K562 (cell line): ENCODE data around the gene TEAD4. TPM values are rescaled to one million over a fixed set of nuclear protein-coding genes. Genes with fewer than 3 reads are reported as not detected.

ENCODE experiments used
- ATAC-seq: fragments of 200-7000 bp; cut with Tn5 transposase; 3 replicates; pipeline ENCODE4 v1.9.1; 2020; ENCODE audit warnings: moderate library complexity
- BruUV-seq: library from RNA; stranded (reverse); fragments of 400-500 nt; replicated peaks from 2 replicates; lab custom pipeline; 2021; lab: Mats Ljungman, UMichigan
- CTCF ChIA-PET: fragments of 300-600 bp; formaldehyde crosslinking; extraction: SDS; loops from one replicate; lab custom pipeline; 2021; ENCODE audit warnings: low intra/inter-chr PET ratio; lab: Yijun Ruan, JAX
- POLR2A ChIA-PET: fragments of 300-600, 350-650 bp; sonication (Branson Sonifier 250); formaldehyde crosslinking; extraction: SDS; loops from one replicate; lab custom pipeline; 2021; ENCODE audit warnings: antibody characterized with exemption, inconsistent platforms; lab: Yijun Ruan, JAX
- DNase-seq, 4 experiments: peaks; one replicate each; pipeline versions ENCODE4 v3.0.0 to v3.0.0-alpha.2; 2011 to 2018; ENCODE audit warnings: low spot score in 3 of 4, mixed read lengths in 3 of 4; ENCODE audit errors: extremely low read depth in 1 of 4
- FAIRE-seq: peaks from 2 replicates; lab custom pipeline; 2011; peaks lifted over from hg19 to GRCh38; lab: Jason Lieb, UNC
- H2AFZ ChIP-seq: 2 replicates; pipeline ENCODE4 v1.6.0; 2011; ENCODE audit warnings: low read depth, low read length, control low read depth, inconsistent platforms
- H3K27ac ChIP-seq: fragments of 200-600 bp; 3 replicates; pipeline ENCODE4 v1.8.0; 2011; ENCODE audit warnings: low read depth, mild to moderate bottlenecking, control low read depth, inconsistent platforms, low read length, moderate library complexity, mixed read lengths; ENCODE audit errors: extremely low read depth
- H3K27me3 ChIP-seq, 2 experiments: fragments of 300-600 bp in 1 of 2; 2 replicates in 1 of 2; 3 replicates in 1 of 2; pipeline versions ENCODE4 v1.6.0 to v1.8.0; 2011; ENCODE audit warnings: inconsistent platforms in 2 of 2, low read length in 2 of 2, mild to moderate bottlenecking in 1 of 2, mixed read lengths in 1 of 2, moderate library complexity in 1 of 2; ENCODE audit not compliant: control insufficient read depth in 2 of 2, insufficient read depth in 2 of 2
- H3K36me3 ChIP-seq: fragments of 300-600 bp; 3 replicates; pipeline ENCODE4 v1.8.0; 2011; ENCODE audit warnings: mild to moderate bottlenecking, low read length, inconsistent platforms; ENCODE audit not compliant: control insufficient read depth, insufficient read depth
- H3K4me1 ChIP-seq, 2 experiments: fragments of 200-600 bp in 1 of 2; replicated peaks in 1 of 2; 2 replicates in 1 of 2; 3 replicates in 1 of 2; pipeline versions ENCODE4 v1.5.1 to v1.8.0; 2011; ENCODE audit warnings: inconsistent platforms in 2 of 2, low read length in 2 of 2, mild to moderate bottlenecking in 1 of 2, mixed read lengths in 1 of 2, moderate library complexity in 1 of 2; ENCODE audit not compliant: control insufficient read depth in 2 of 2, insufficient read depth in 2 of 2
- H3K4me2 ChIP-seq: 2 replicates; pipeline ENCODE4 v1.6.1; 2011; ENCODE audit warnings: low read length, control low read depth, inconsistent platforms, mixed read lengths; ENCODE audit not compliant: insufficient read depth
- H3K4me3 ChIP-seq: fragments of 200-600 bp; sonication (generic), shearing (Covaris generic); 2 replicates; pipeline ENCODE4 v1.5.1; 2016; ENCODE audit warnings: control low read depth, inconsistent platforms
- H3K79me2 ChIP-seq: fragments of 200-600 bp; 3 replicates; pipeline ENCODE4 v1.8.0; 2011; ENCODE audit warnings: low read length, inconsistent platforms; ENCODE audit not compliant: control insufficient read depth, insufficient read depth
- H3K9ac ChIP-seq, 2 experiments: 2 replicates each; pipeline versions ENCODE4 v1.6.0 to v1.6.1; 2011; ENCODE audit warnings: low read depth in 2 of 2, low read length in 2 of 2, control low read depth in 1 of 2, inconsistent platforms in 1 of 2, mild to moderate bottlenecking in 1 of 2, mixed read lengths in 1 of 2; ENCODE audit not compliant: insufficient read depth in 1 of 2
- H3K9me1 ChIP-seq: one replicate; pipeline ENCODE4 v1.6.0; 2011; ENCODE audit warnings: inconsistent platforms, mild to moderate bottlenecking, low read length, moderate library complexity; ENCODE audit not compliant: control insufficient read depth, insufficient read depth
- H3K9me3 ChIP-seq: replicated peaks from 2 replicates; pipeline ENCODE4 v1.5.1; 2011; ENCODE audit warnings: low read depth, low read length, inconsistent platforms; ENCODE audit not compliant: control insufficient read depth, insufficient read depth
- H4K20me1 ChIP-seq: replicated peaks from 2 replicates; pipeline ENCODE4 v1.6.1; 2011; ENCODE audit warnings: low read length, inconsistent platforms, mixed read lengths; ENCODE audit not compliant: control insufficient read depth, insufficient read depth
- GTF2F1 ChIP-seq: IDR thresholded peaks from 2 replicates; pipeline ENCODE4 v1.6.1; 2011; ENCODE audit warnings: low read depth, low read length, improper control_type of control experiment
- ZNF311 ChIP-seq: fragments of 250-450 bp; sonication (Bioruptor Pico); IDR thresholded peaks from 2 replicates; pipeline ENCODE4 v1.4.0; 2020; ENCODE audit warnings: mild to moderate bottlenecking, moderate library complexity
- ZNF354B ChIP-seq: fragments of 250-450 bp; sonication (Bioruptor Pico); IDR thresholded peaks from 2 replicates; pipeline ENCODE4 v1.4.0; 2020
- WGBS: fragments of 100-300 bp; shearing (Covaris generic); methylation state at CpG from one replicate; pipeline ENCODE4 v1.1.6; 2016; ENCODE audit warnings: low coverage, mixed read lengths; ENCODE audit not compliant: insufficient coverage; ENCODE audit errors: missing lambda C conversion rate; 5-methylcytosine and 5-hydroxymethylcytosine counted together
- in situ Hi-C: fragments of 300-500 bp; cut with MboI; formaldehyde crosslinking; loops from 4 replicates; pipeline ENCODE4 v1.15.0; 2018; ENCODE audit warnings: inconsistent platforms, mixed read lengths
- intact Hi-C: fragments of 100-400 bp; cut with micrococcal nuclease; formaldehyde crosslinking; loops from 2 replicates; pipeline ENCODE4 v1.14.2; 2022
- polyA plus RNA-seq, 8 experiments: library from polyadenylated mRNA; depleted of rRNA in 4 of 8; stranded (reverse) in 5 of 8; unstranded in 3 of 8; fragments of >200 nt; fragmentation: Nextera tagmentation in 2 of 8; fragmentation: Illumina TruSeq in 1 of 8; extraction: Ambion mirVana in 2 of 8; extraction: Trizol in 1 of 8; gene quantifications; 2 replicates each; pipeline versions ENCODE4 v1.2.1 to v1.2.3, GENCODE V29; 2011 to 2014; ENCODE audit warnings: inconsistent platforms in 1 of 8, missing spikeins in 1 of 8
- total RNA-seq, 7 experiments: library from RNA; depleted of rRNA in 6 of 7; stranded (reverse); fragments of >200 nt in 6 of 7; fragmentation: Illumina TruSeq in 2 of 7; extraction: Trizol in 2 of 7; gene quantifications; 2 replicates each; pipeline versions ENCODE4 v1.2.1 to v1.2.3, GENCODE V29; 2011 to 2021; ENCODE audit warnings: low replicate concordance in 1 of 7
- TF ChIP-seq, protein P1 (sequence below): fragments of 450-650 bp; formaldehyde crosslinking; IDR thresholded peaks from 2 replicates; pipeline ENCODE4 v1.4.0; 2020; ENCODE audit warnings: mild to moderate bottlenecking, mixed read lengths
- TF ChIP-seq, protein P2 (sequence below): IDR thresholded peaks from 2 replicates; pipeline ENCODE4 v1.6.1; 2016; ENCODE audit warnings: missing genetic modification characterization, missing compliant biosample characterization
- TF ChIP-seq, protein P3 (sequence below): fragments of 450-650 bp; IDR thresholded peaks from 2 replicates; pipeline ENCODE4 v1.6.1; 2016; ENCODE audit warnings: low read depth

TEAD4 gene
- total and polyA plus RNA-seq, 9 of the 15 experiments (the other 6 are each of a cell fraction or from before 2014, with no cell fraction given): 0.82 to 40.0 (median 17.0) TPM

DNA sequence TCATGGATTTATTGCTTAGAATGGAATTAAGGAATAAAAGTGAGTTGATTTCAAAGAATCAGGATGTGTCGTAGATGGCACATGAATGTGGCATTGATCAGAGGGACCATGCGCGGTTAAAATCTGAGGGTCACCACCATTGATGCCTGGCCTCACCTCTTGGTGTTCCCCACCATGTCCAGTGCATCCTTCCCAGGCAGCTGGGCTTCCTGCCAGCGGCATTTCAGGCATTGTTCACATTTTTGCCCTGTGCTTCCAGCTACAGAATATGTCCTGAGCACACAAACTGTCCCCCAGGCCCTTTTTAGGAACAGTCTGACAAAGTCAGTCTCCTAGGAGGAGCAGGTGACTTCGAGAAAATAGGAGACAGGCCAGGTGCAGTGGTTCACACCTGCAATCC is 76.0 kb downstream of the TEAD4 start (continued):
- TF ChIP-seq GTF2F1 (no peak), ZNF311 (CRISPR knock-in tag) (no peak)
- TF ChIP-seq, protein P1, sequence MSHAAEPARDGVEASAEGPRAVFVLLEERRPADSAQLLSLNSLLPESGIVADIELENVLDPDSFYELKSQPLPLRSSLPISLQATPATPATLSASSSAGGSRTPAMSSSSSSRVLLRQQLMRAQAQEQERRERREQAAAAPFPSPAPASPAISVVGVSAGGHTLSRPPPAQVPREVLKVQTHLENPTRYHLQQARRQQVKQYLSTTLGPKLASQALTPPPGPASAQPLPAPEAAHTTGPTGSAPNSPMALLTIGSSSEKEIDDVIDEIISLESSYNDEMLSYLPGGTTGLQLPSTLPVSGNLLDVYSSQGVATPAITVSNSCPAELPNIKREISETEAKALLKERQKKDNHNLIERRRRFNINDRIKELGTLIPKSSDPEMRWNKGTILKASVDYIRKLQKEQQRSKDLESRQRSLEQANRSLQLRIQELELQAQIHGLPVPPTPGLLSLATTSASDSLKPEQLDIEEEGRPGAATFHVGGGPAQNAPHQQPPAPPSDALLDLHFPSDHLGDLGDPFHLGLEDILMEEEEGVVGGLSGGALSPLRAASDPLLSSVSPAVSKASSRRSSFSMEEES (CRISPR knock-in tag): no peak

DNA sequence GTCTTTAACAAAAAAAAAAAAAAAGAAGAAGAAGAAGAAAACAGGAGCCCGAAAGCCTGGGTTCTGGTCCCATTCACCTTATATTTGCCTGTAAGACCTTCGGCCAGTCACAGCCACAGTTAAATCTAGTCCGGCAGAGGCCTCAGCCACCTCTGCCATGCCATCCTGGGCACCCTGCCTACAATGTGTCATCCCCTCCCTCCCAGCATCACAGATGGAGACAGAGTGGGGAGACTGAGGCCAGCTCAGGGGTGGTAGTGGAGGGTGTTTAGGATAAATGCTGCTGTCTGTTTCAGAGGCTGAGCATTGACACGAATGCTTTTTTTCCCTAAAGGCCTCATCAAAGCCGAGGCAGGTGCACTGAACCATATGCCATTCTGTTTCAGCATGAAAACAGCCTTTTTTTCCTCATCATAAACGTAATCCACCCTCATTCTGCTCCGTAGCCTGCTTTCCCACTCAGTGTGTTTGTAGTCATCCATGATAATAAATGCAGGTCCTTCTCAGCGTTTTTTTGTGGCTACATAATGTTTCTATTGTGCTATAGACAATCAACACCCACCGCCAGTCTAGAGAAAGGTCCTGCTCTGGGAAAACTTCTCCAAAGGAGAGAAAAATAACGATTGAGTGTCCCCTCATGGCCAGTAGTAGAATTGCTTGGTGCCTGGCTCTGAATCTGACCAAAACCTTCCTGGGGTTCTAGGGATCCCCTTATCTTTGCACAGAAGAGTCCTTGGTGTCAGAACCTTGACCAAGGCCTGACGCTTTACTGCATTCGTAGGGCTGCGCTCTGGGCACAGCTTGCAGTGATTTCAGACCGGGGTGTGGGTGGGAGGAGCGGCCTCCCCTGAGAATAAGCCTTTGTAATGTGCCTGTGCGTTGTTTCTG is 76.9 kb downstream of the TEAD4 start:
- no peak overlapping the region for H3K4me3 ChIP-seq
- no peak overlapping the region for H3K9ac ChIP-seq
- FAIRE-seq: no peak
- in situ Hi-C loops: loop anchor here (5.0 to 10.0 kb wide), 2 partner anchors 161 to 194 kb away; partner anchors contain the start of genes FOXM1 and RHNO1
- DNase-seq: peak in 3 of 4 experiments; percentile 10 to 27 (median 23)
- H2AFZ ChIP-seq: no peak overlapping the region
- 0 out of 3 replicates have a peak, but pooled peaks have one; percentile 42 for ATAC-seq
- BruUV-seq: no TSS peak
- ChIA-PET CTCF (interaction anchor here (0.5 to 1.1 kb wide), 3 partner anchors 191 to 353 kb away, joined by 3 read pairs; no protein-coding TSS in a partner anchor), POLR2A (interaction anchor here (0.8 kb wide), 1 partner anchor 239 kb away, joined by 4 read pairs; no protein-coding TSS in a partner anchor)
- no peak overlapping the region for H3K27ac ChIP-seq
- 76% methylated on average over 12 of the region's 16 CpGs for WGBS
- H3K27me3 ChIP-seq: no peaks in the 10 kb centered on the region
- peaks cover 41% of the 10 kb centered on the region; the same call in 2 of the 3 replicates for H3K36me3 ChIP-seq
- intact Hi-C loops: loop anchor here (2.0 kb wide), 1 partner anchor 87 kb away; no protein-coding TSS in a partner anchor
- H3K4me1 ChIP-seq: peaks cover 0 to 16% of the 10 kb centered on the region in 2 experiments; a peak in 2 of 5 replicates
- no peaks in the 10 kb centered on the region for H3K79me2 ChIP-seq
- no peak overlapping the region for H3K4me2 ChIP-seq
- no peaks in the 10 kb centered on the region for H3K9me1 ChIP-seq
- no peaks in the 10 kb centered on the region for H4K20me1 ChIP-seq
- H3K9me3 ChIP-seq: no peaks in the 10 kb centered on the region
- no peak for TF ChIP-seq ZNF354B
- TF ChIP-seq, protein P2, sequence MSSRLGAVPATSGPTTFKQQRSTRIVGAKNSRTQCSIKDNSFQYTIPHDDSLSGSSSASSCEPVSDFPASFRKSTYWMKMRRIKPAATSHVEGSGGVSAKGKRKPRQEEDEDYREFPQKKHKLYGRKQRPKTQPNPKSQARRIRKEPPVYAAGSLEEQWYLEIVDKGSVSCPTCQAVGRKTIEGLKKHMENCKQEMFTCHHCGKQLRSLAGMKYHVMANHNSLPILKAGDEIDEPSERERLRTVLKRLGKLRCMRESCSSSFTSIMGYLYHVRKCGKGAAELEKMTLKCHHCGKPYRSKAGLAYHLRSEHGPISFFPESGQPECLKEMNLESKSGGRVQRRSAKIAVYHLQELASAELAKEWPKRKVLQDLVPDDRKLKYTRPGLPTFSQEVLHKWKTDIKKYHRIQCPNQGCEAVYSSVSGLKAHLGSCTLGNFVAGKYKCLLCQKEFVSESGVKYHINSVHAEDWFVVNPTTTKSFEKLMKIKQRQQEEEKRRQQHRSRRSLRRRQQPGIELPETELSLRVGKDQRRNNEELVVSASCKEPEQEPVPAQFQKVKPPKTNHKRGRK (tag): no peak
- TF ChIP-seq, protein P3, sequence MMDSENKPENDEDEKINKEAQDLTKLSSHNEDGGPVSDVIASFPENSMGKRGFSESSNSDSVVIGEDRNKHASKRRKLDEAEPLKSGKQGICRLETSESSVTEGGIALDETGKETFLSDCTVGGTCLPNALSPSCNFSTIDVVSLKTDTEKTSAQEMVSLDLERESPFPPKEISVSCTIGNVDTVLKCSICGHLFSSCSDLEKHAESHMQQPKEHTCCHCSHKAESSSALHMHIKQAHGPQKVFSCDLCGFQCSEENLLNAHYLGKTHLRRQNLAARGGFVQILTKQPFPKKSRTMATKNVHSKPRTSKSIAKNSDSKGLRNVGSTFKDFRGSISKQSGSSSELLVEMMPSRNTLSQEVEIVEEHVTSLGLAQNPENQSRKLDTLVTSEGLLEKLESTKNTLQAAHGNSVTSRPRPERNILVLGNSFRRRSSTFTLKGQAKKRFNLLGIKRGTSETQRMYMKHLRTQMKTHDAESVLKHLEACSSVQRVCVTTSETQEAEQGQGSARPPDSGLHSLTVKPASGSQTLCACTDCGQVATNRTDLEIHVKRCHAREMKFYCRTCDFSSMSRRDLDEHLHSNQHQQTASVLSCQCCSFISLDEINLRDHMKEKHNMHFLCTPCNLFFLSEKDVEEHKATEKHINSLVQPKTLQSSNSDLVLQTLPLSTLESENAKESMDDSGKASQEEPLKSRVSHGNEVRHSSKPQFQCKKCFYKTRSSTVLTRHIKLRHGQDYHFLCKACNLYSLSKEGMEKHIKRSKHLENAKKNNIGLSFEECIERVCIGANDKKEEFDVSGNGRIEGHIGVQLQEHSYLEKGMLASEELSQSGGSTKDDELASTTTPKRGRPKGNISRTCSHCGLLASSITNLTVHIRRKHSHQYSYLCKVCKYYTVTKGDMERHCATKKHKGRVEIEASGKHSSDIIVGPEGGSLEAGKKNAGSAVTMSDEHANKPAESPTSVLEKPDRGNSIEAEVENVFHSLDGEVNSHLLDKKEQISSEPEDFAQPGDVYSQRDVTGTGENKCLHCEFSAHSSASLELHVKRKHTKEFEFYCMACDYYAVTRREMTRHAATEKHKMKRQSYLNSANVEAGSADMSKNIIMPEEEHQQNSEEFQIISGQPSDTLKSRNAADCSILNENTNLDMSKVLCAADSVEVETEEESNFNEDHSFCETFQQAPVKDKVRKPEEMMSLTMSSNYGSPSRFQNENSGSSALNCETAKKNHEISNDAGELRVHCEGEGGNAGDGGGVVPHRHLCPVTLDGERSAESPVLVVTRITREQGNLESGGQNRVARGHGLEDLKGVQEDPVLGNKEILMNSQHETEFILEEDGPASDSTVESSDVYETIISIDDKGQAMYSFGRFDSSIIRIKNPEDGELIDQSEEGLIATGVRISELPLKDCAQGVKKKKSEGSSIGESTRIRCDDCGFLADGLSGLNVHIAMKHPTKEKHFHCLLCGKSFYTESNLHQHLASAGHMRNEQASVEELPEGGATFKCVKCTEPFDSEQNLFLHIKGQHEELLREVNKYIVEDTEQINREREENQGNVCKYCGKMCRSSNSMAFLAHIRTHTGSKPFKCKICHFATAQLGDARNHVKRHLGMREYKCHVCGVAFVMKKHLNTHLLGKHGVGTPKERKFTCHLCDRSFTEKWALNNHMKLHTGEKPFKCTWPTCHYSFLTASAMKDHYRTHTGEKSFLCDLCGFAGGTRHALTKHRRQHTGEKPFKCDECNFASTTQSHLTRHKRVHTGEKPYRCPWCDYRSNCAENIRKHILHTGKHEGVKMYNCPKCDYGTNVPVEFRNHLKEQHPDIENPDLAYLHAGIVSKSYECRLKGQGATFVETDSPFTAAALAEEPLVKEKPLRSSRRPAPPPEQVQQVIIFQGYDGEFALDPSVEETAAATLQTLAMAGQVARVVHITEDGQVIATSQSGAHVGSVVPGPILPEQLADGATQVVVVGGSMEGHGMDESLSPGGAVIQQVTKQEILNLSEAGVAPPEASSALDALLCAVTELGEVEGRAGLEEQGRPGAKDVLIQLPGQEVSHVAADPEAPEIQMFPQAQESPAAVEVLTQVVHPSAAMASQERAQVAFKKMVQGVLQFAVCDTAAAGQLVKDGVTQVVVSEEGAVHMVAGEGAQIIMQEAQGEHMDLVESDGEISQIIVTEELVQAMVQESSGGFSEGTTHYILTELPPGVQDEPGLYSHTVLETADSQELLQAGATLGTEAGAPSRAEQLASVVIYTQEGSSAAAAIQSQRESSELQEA: no peak
